Colonic mucosa (tissue), 4 donors: Measurements from ENCODE around the gene RASAL2. TPM values are rescaled to one million over a fixed set of nuclear protein-coding genes. Genes with fewer than 3 reads are reported as not detected.
"Not testable (repeated sequence)": the region's sequence is repeated elsewhere in the genome, so short reads cannot be mapped to it uniquely, and the experiment has no call there.

Experiments used
- DNase-seq: peaks from one replicate; pipeline ENCODE4 v3.0.0-alpha.2; 2020
- H3K27ac ChIP-seq: fragments of 200-600 bp; one replicate; pipeline ENCODE4 v1.8.0; 2021
- H3K27me3 ChIP-seq: fragments of 200-600 bp; one replicate; pipeline ENCODE4 v1.8.0; 2021
- H3K36me3 ChIP-seq: fragments of 200-600 bp; one replicate; pipeline ENCODE4 v1.8.0; 2021
- H3K4me1 ChIP-seq: fragments of 200-600 bp; one replicate; pipeline ENCODE4 v1.8.0; 2021; ENCODE audit warnings: mild to moderate bottlenecking
- H3K4me3 ChIP-seq: fragments of 200-600 bp; one replicate; pipeline ENCODE4 v1.8.0; 2021
- H3K9ac ChIP-seq, 2 donors: one replicate each; pipeline ENCODE4 v1.7.0; 2013; ENCODE audit warnings: control low read depth in 2 of 2, low read depth in 2 of 2, low read length in 2 of 2
- H3K9me3 ChIP-seq: fragments of 200-600 bp; one replicate; pipeline ENCODE4 v1.8.0; 2021
- CTCF ChIP-seq: fragments of 200-600 bp; IDR thresholded peaks from one replicate; pipeline ENCODE4 v1.8.0; 2022; ENCODE audit warnings: antibody characterized with exemption, mild to moderate bottlenecking
- intact Hi-C: fragments of 100-400 bp; cut with DNase I; formaldehyde crosslinking; loops from one replicate; pipeline ENCODE4 v1.14.1; 2022
- total RNA-seq, 2 donors: library from RNA; stranded (reverse); fragmentation: NEBNext Ultra II Directional in 1 of 2; extraction: Animal tissue kit (Norgen Biotek cat#: 25700) in 1 of 2; gene quantifications; one replicate each; pipeline ENCODE4 v1.2.1, GENCODE V29; 2021
- donor health status: healthy.
- donor health status: DM: no; HTN: no; CAD: no.
- donor health status: DM: no; HTN: no; CAD: no.

Gene RASAL2
- total RNA-seq, 2 donors from 2014 or later, result 9.7 to 11.8 TPM

DNA sequence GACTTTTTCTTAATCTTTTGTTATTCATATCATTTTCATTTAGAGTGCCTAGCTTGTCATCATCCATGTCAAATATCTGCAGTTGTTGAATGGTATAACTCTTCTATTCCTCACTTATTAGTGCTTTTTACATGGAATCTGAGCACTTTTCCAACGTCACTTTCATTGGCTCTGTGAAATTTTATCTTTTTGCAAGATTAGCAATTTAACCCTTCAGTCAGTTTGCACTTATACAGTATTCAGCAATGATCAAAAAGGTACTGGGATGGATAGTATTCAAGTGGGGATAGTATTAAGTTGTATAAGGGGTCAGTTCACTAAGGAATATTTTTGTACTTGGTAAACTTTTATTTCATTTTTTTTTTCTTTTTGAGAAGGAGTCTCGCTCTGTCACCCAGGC lies 150.0 kb downstream of the RASAL2 start:
- Histone ChIP-seq H3K9ac (no peak overlapping the region), H3K27ac (no peak overlapping the region), H3K9me3 (peaks cover 4% of the 10 kb centered on the region), H3K27me3 (no peaks in the 10 kb centered on the region), H3K36me3 (no peaks in the 10 kb centered on the region), H3K4me1 (no peaks in the 10 kb centered on the region), H3K4me3 (no peak overlapping the region)
- no peak for DNase-seq
- intact Hi-C loops, result no loop called here
- no peak for TF ChIP-seq CTCF

DNA sequence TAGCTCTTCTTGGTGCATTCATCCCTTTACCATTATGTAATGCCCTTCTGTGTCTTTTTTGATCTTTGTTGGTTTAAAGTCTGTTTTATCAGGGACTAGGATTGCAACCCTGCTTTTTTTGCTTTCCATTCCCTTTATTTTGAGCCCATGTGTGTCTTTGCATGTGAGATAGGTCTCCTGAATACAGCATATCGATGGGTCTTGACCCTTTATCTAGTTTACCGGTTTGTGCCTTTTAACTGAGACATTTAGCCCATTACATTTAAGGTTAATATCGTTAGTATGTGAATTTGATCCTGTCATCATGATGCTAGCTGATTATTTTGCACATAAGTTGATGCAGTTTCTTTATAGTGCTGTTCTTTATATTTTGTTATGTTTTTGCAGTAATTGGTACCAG lies 154.4 kb downstream of the RASAL2 start:
- H3K9ac ChIP-seq, intact Hi-C loops: not testable (repeated sequence)

GRCh38 chr1:178253581-178253980 lies 159.7 kb downstream of the RASAL2 start:
- H3K9me3 ChIP-seq, DNase-seq, H3K9ac ChIP-seq, H3K27me3 ChIP-seq, H3K27ac ChIP-seq, H3K36me3 ChIP-seq, H3K4me1 ChIP-seq, H3K4me3 ChIP-seq, intact Hi-C loops: not testable (repeated sequence)

More for the DNA sequence above, 154.4 kb downstream of the RASAL2 start:
- H3K36me3 ChIP-seq, H3K9me3 ChIP-seq, H3K27me3 ChIP-seq, H3K4me1 ChIP-seq, DNase-seq, H3K4me3 ChIP-seq, H3K27ac ChIP-seq: not testable (repeated sequence)

GRCh38 chr1:178254433-178254832 lies 160.5 kb downstream of the RASAL2 start:
- H3K9me3 ChIP-seq, result no peaks in the 10 kb centered on the region
- H3K9ac ChIP-seq, result no peak overlapping the region
- H3K4me3 ChIP-seq, result no peak overlapping the region
- DNase-seq, result no peak
- no peak overlapping the region for H3K27ac ChIP-seq
- intact Hi-C loops, result no loop called here
- no peaks in the 10 kb centered on the region for H3K27me3 ChIP-seq
- TF ChIP-seq CTCF, result no peak
- no peaks in the 10 kb centered on the region for H3K36me3 ChIP-seq
- H3K4me1 ChIP-seq, result no peaks in the 10 kb centered on the region

- intact Hi-C loops, result no loop called here
- no peaks in the 10 kb centered on the region for H3K9me3 ChIP-seq
- H3K36me3 ChIP-seq, result no peaks in the 10 kb centered on the region
- no peaks in the 10 kb centered on the region for H3K27me3 ChIP-seq
- H3K4me1 ChIP-seq, result no peaks in the 10 kb centered on the region
- no peak overlapping the region for H3K9ac ChIP-seq
- no peak for TF ChIP-seq CTCF
- H3K4me3 ChIP-seq, result no peak overlapping the region
- no peak overlapping the region for H3K27ac ChIP-seq
- DNase-seq, result no peak
These were observed 164.6 kb downstream of the RASAL2 start for GRCh38 chr1:178258536-178258935.

GRCh38 chr1:178262120-178262500 lies 168.2 kb downstream of the RASAL2 start:
- Histone ChIP-seq H3K36me3 (no peaks in the 10 kb centered on the region), H3K27ac (no peak overlapping the region), H3K9me3 (no peaks in the 10 kb centered on the region), H3K4me3 (no peak overlapping the region), H3K4me1 (no peaks in the 10 kb centered on the region), H3K27me3 (no peaks in the 10 kb centered on the region), H3K9ac (no peak overlapping the region)
- TF ChIP-seq CTCF, result no peak
- no peak for DNase-seq
- intact Hi-C loops, result no loop called here

GRCh38 chr1:178263341-178263740 lies 169.4 kb downstream of the RASAL2 start:
- DNase-seq, result no peak
- intact Hi-C loops, result no loop called here

More at GRCh38 chr1:178263341-178263740, 169.4 kb downstream of the RASAL2 start:
- H3K27ac ChIP-seq, result no peak overlapping the region
- no peaks in the 10 kb centered on the region for H3K36me3 ChIP-seq
- H3K9ac ChIP-seq, result no peak overlapping the region
- no peak overlapping the region for H3K4me3 ChIP-seq
- H3K9me3 ChIP-seq, result no peaks in the 10 kb centered on the region
- H3K27me3 ChIP-seq, result no peaks in the 10 kb centered on the region
- no peaks in the 10 kb centered on the region for H3K4me1 ChIP-seq
- no peak for TF ChIP-seq CTCF
